Calu3 (cell line): ENCODE results near the gene NCOA4. TPM values are rescaled to one million over a fixed set of nuclear protein-coding genes. Genes with fewer than 3 reads are reported as not detected.

Experiments
- BruUV-seq: library from RNA; stranded (reverse); fragments of 400-500 nt; replicated peaks from 2 replicates; lab custom pipeline; 2021; lab: Mats Ljungman, UMichigan
- CTCF ChIA-PET: fragments of 300-600 bp; sonication (Branson Sonifier 250); formaldehyde crosslinking; loops from one replicate; lab custom pipeline; 2022; ENCODE audit warnings: antibody characterized with exemption; lab: Charles Lee
- DNase-seq: peaks from one replicate; pipeline ENCODE4 v3.0.0; 2022
- H3K27ac Mint-ChIP-seq: one replicate; pipeline ENCODE4 v1.8.0; 2022; ENCODE audit warnings: mixed read lengths; ENCODE audit not compliant: unreplicated experiment
- H3K27me3 Mint-ChIP-seq: one replicate; pipeline ENCODE4 v1.8.0; 2022; ENCODE audit warnings: mixed read lengths; ENCODE audit not compliant: unreplicated experiment
- H3K36me3 Mint-ChIP-seq: one replicate; pipeline ENCODE4 v1.8.0; 2022; ENCODE audit warnings: mild to moderate bottlenecking, moderate library complexity, mixed read lengths; ENCODE audit not compliant: insufficient read depth, unreplicated experiment
- H3K4me1 Mint-ChIP-seq: one replicate; pipeline ENCODE4 v1.8.0; 2022; ENCODE audit warnings: mild to moderate bottlenecking, low read depth, mixed read lengths; ENCODE audit not compliant: unreplicated experiment
- H3K4me3 Mint-ChIP-seq: one replicate; pipeline ENCODE4 v1.8.0; 2022; ENCODE audit warnings: mild to moderate bottlenecking, low read depth, moderate library complexity, mixed read lengths; ENCODE audit not compliant: unreplicated experiment
- H3K9me3 Mint-ChIP-seq: one replicate; pipeline ENCODE4 v1.8.0; 2022; ENCODE audit warnings: low read depth, mixed read lengths; ENCODE audit not compliant: unreplicated experiment
- intact Hi-C: fragments of 100-400 bp; cut with micrococcal nuclease; formaldehyde crosslinking; loops from one replicate; pipeline ENCODE4 v1.10.0; 2022; ENCODE audit not compliant: unreplicated experiment
- total RNA-seq: library from RNA; stranded (reverse); gene quantifications from 2 replicates; pipeline ENCODE4 v1.2.3, GENCODE V29; 2022
- TF ChIP-seq, protein P1 (sequence below): fragments of 200-600 bp; IDR thresholded peaks from one replicate; pipeline ENCODE4 v1.8.0; 2022; ENCODE audit warnings: antibody characterized with exemption; ENCODE audit not compliant: unreplicated experiment

Gene NCOA4
- total RNA-seq, 1 experiment from 2014 or later: 77.3 TPM

DNA sequence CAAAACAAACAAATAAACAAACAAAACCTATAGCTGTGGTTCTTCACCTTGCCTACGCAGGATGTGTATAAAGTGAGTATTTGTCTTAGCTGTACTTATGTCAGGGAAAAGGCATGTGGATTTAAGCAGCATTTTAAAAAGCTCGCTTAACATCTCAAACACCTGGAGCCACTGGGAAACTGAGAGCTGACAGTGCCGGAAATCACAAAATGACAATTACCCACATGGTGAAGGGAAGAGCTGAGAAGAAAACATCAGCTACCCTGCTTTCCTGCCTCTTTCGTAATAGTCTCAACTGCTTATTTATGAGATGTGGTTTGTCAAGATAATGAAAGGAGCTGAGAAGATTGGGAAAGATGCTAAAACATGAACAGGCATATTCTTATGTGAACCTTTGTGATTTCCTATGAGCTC is 46.7 kb upstream of the NCOA4 start:
- CTCF ChIA-PET: no interaction called here
- intact Hi-C loops: no loop called here
- Mint-ChIP-seq H3K4me1 (no peaks in the 10 kb centered on the region), H3K4me3 (no peak overlapping the region), H3K36me3 (no peaks in the 10 kb centered on the region), H3K27ac (no peak overlapping the region), H3K9me3 (no peaks in the 10 kb centered on the region), H3K27me3 (peaks cover 34% of the 10 kb centered on the region)
- DNase-seq: no peak
- TF ChIP-seq, protein P1, sequence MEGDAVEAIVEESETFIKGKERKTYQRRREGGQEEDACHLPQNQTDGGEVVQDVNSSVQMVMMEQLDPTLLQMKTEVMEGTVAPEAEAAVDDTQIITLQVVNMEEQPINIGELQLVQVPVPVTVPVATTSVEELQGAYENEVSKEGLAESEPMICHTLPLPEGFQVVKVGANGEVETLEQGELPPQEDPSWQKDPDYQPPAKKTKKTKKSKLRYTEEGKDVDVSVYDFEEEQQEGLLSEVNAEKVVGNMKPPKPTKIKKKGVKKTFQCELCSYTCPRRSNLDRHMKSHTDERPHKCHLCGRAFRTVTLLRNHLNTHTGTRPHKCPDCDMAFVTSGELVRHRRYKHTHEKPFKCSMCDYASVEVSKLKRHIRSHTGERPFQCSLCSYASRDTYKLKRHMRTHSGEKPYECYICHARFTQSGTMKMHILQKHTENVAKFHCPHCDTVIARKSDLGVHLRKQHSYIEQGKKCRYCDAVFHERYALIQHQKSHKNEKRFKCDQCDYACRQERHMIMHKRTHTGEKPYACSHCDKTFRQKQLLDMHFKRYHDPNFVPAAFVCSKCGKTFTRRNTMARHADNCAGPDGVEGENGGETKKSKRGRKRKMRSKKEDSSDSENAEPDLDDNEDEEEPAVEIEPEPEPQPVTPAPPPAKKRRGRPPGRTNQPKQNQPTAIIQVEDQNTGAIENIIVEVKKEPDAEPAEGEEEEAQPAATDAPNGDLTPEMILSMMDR: no peak
- no TSS peak for BruUV-seq

DNA sequence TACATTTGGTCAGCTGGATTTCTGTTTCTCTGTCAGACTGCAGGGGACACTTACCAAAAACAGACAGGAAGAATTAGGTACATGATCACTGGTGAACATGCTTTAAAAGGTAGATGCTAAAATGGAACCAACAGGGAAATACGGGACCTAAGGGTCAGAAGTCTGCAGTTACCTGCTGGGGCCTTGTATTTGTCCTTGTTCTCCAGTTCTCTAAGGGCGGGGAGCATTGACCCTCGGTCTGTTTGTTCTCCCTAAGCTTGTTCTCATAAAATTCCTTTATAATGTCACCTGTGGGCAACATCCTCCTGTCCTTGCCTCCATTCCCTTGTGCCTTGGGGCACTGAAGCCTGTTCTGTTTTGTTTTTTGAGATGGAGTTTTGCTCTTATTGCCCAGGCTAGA is 45.4 kb upstream of the NCOA4 start:
- H3K36me3 Mint-ChIP-seq: no peaks in the 10 kb centered on the region
- H3K4me1 Mint-ChIP-seq: no peaks in the 10 kb centered on the region
- BruUV-seq: no TSS peak
- no peaks in the 10 kb centered on the region for H3K9me3 Mint-ChIP-seq
- TF ChIP-seq, protein P1: no peak
- no peak overlapping the region for H3K27ac Mint-ChIP-seq
- H3K27me3 Mint-ChIP-seq: peaks cover 39% of the 10 kb centered on the region
- CTCF ChIA-PET: no interaction called here
- intact Hi-C loops: no loop called here
- no peak for DNase-seq
- no peak overlapping the region for H3K4me3 Mint-ChIP-seq

DNA sequence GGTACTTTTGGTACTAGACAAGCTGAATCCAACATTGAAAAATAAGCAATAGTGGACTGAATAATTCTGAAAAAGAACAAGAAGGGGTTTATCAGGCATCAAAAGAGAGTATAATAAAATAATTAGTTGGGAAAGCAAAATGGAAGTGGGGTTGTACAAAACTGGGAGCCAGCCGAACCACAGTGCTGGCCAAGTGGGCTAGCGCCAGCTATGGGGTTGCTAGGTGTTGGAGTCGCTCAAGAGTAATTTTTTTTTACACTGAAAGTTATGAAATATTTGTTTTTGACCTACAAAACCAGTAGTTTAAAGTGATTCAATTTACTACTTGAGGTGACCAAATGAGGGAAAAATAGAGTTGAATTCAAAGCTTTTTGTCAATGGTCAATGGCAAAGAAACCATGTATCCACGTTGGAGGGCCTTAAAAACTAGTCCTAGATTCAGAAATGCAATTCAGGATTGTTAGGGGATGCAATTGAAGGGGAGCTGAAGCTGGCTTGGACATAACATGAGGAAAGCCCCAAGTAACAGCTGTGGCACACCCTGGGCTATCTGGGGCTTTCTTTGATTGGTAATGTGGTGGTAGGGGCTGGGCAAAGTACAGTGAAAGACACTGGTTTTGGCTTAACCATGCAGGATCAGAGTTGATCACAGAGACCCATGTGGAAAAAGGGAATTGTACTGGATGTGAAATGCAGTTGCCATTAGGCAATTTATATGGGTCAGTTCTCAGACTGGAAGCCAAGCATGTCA is 43.9 kb upstream of the NCOA4 start:
- no peak for DNase-seq
- BruUV-seq: no TSS peak
- intact Hi-C loops: no loop called here
- Mint-ChIP-seq H3K4me3 (no peak overlapping the region), H3K27me3 (peaks cover 40% of the 10 kb centered on the region), H3K36me3 (no peaks in the 10 kb centered on the region), H3K9me3 (no peaks in the 10 kb centered on the region), H3K4me1 (no peaks in the 10 kb centered on the region), H3K27ac (no peak overlapping the region)
- TF ChIP-seq, protein P1: no peak
- CTCF ChIA-PET: no interaction called here

DNA sequence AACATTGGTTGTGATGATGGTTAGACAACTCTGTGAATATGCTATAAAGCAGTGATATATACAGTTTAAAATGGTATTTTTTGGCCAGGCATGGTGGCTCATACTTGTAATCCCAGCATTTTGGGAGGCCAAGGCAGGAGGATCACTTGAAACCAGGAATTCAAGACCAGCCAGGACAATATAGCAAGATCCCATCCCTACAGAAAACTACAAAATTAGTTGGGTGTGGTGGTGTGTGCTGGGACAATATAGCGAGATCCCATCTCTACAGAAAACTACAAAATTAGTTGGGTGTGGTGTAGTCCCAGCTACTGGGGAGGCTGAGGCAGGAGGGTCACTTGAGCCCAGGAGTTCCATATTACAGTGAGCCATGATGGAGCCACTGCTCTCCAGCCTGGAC is 43.1 kb upstream of the NCOA4 start:
- Mint-ChIP-seq H3K9me3 (no peaks in the 10 kb centered on the region), H3K4me3 (no peak overlapping the region), H3K27me3 (peaks cover 40% of the 10 kb centered on the region), H3K36me3 (no peaks in the 10 kb centered on the region), H3K27ac (no peak overlapping the region), H3K4me1 (no peaks in the 10 kb centered on the region)
- CTCF ChIA-PET: no interaction called here
- intact Hi-C loops: no loop called here
- TF ChIP-seq, protein P1: no peak
- no peak for DNase-seq
- BruUV-seq: no TSS peak
